ENCODE results near the gene RNF115.

DNA sequence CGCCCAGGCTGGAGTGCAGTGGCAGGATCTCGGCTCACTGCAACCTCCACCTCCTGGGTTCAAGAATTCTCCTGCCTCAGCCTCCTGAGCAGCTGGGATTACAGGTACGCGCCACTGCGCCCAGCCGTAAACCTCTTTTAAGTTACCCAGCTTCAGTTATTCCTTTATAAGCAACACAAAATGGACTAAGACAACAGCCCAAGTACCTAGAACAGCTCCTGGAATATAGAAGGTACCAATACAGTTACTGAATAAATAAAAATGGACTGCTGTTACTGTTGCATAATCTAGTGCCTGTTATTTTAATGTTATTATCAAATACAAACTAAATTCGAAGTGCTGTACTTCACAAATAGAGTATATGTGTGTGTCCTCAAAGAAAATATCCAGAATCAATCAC is 17.1 kb downstream of the RNF115 start:
- TF ChIP-seq ZNF382 (CRISPR knock-in tag; IDR thresholded peaks at IDR 0.05; ENCODE audit: borderline replicate concordance), result no peak
- TF ChIP-seq JUND (CRISPR knock-in tag; IDR thresholded peaks at IDR 0.05), result no peak
- TF ChIP-seq, protein P1, sequence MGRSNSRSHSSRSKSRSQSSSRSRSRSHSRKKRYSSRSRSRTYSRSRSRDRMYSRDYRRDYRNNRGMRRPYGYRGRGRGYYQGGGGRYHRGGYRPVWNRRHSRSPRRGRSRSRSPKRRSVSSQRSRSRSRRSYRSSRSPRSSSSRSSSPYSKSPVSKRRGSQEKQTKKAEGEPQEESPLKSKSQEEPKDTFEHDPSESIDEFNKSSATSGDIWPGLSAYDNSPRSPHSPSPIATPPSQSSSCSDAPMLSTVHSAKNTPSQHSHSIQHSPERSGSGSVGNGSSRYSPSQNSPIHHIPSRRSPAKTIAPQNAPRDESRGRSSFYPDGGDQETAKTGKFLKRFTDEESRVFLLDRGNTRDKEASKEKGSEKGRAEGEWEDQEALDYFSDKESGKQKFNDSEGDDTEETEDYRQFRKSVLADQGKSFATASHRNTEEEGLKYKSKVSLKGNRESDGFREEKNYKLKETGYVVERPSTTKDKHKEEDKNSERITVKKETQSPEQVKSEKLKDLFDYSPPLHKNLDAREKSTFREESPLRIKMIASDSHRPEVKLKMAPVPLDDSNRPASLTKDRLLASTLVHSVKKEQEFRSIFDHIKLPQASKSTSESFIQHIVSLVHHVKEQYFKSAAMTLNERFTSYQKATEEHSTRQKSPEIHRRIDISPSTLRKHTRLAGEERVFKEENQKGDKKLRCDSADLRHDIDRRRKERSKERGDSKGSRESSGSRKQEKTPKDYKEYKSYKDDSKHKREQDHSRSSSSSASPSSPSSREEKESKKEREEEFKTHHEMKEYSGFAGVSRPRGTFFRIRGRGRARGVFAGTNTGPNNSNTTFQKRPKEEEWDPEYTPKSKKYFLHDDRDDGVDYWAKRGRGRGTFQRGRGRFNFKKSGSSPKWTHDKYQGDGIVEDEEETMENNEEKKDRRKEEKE (IDR thresholded peaks at IDR 0.05), result no peak
- no peak for TF ChIP-seq CCDC6 (CRISPR knock-in tag; IDR thresholded peaks at IDR 0.05)
- TF ChIP-seq, protein P2, sequence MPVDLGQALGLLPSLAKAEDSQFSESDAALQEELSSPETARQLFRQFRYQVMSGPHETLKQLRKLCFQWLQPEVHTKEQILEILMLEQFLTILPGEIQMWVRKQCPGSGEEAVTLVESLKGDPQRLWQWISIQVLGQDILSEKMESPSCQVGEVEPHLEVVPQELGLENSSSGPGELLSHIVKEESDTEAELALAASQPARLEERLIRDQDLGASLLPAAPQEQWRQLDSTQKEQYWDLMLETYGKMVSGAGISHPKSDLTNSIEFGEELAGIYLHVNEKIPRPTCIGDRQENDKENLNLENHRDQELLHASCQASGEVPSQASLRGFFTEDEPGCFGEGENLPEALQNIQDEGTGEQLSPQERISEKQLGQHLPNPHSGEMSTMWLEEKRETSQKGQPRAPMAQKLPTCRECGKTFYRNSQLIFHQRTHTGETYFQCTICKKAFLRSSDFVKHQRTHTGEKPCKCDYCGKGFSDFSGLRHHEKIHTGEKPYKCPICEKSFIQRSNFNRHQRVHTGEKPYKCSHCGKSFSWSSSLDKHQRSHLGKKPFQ (CRISPR knock-in tag; IDR thresholded peaks at IDR 0.05; ENCODE audit: insufficient replicate concordance), result no peak
- TF ChIP-seq ZNF563 (CRISPR knock-in tag; IDR thresholded peaks at IDR 0.05), result no peak
- no peak for TF ChIP-seq TOE1 (CRISPR knock-in tag; IDR thresholded peaks at IDR 0.05)
- TF ChIP-seq HNRNPUL1 (IDR thresholded peaks at IDR 0.05; ENCODE audit: low read depth, low read length), result no peak
- TF ChIP-seq ZNF24 (IDR thresholded peaks at IDR 0.05), result no peak
- TF ChIP-seq GPN1 (CRISPR knock-in tag; IDR thresholded peaks at IDR 0.05; ENCODE audit: borderline replicate concordance), result no peak
- TF ChIP-seq, protein P3, sequence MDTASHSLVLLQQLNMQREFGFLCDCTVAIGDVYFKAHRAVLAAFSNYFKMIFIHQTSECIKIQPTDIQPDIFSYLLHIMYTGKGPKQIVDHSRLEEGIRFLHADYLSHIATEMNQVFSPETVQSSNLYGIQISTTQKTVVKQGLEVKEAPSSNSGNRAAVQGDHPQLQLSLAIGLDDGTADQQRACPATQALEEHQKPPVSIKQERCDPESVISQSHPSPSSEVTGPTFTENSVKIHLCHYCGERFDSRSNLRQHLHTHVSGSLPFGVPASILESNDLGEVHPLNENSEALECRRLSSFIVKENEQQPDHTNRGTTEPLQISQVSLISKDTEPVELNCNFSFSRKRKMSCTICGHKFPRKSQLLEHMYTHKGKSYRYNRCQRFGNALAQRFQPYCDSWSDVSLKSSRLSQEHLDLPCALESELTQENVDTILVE (CRISPR knock-in tag; IDR thresholded peaks at IDR 0.05), result no peak

Measured in HepG2 (cell line).